ENCODE data around the gene IL1RAPL2.

DNA sequence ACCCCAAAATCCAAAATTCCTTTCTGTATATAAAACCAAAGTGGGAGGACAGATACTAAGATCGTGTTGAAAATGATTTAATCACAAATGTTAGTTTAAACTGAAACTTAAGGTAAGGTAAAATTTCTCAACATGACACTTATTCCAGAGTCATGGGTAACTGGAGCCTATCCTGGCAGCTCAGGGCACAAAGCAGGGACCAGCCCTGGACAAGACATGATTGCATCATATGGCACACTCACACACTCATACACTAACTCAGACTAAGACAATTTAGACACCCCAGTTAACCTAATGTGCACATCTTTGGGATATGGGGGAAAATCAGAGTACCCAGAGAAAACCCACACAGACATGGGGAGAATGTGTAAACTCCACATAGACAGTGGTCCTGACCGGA, 898.6 kb downstream of the IL1RAPL2 start:
- TF ChIP-seq EZH2 (IDR thresholded peaks at IDR 0.05) (no peak), POLR2AphosphoS5 (IDR thresholded peaks at IDR 0.05; ENCODE audit: borderline replicate concordance, low read depth, low read length) (no peak)
